ENCODE measurements around the gene SNX18.

DNA sequence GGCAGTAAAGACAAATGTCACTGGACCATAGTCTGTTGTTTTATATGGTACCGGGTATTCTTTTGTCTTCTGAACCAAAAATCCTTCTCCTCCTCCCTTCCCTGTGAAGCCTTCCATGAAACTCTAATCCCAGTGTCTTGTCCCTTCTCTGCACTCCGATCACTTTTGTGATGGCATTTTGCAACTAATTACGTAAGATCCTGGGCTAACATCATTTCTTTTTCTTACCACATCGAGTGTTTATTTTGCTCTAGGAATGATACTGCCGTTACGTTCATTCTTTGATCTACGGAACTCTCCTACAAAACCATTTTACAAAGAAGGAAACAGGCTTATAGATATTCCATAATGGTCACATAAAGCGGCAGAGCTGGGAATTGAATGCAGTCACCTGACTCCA is 33.7 kb downstream of the SNX18 start:
- TF ChIP-seq CTCF (IDR thresholded peaks at IDR 0.05) (no peak), POLR2A (IDR thresholded peaks at IDR 0.05) (no peak)
